Kidney (tissue), 14 donors: ENCODE data around the gene OR52N4. TPM values are rescaled to one million over a fixed set of nuclear protein-coding genes. Genes with fewer than 3 reads are reported as not detected.
"Not testable (repeated sequence)": the region's sequence is repeated elsewhere in the genome, so short reads cannot be mapped to it uniquely, and the experiment has no call there.

Experiments used
- DNase-seq, 5 donors: peaks; one replicate each; pipeline ENCODE4 v3.0.0-alpha.2; 2013 to 2020
- FAIRE-seq: peaks from 2 replicates; lab custom pipeline; 2012; peaks lifted over from hg19 to GRCh38; lab: Jason Lieb, UNC
- H3K27ac ChIP-seq, 2 donors: one replicate each; pipeline ENCODE4 v1.7.0; 2013; ENCODE audit warnings: low read depth in 2 of 2, low read length in 2 of 2, inconsistent platforms in 1 of 2
- H3K27me3 ChIP-seq: one replicate; pipeline ENCODE4 v1.7.1; 2013; ENCODE audit warnings: low read length, inconsistent platforms; ENCODE audit not compliant: control insufficient read depth, insufficient read depth
- H3K36me3 ChIP-seq, 3 donors: one replicate each; pipeline versions ENCODE4 v1.7.0 to v1.7.1; 2013; ENCODE audit warnings: low read length in 3 of 3, control low read depth in 1 of 3, inconsistent platforms in 1 of 3; ENCODE audit not compliant: insufficient read depth in 3 of 3, control insufficient read depth in 2 of 3
- H3K4me1 ChIP-seq, 3 donors: one replicate each; pipeline versions ENCODE4 v1.7.0 to v1.7.1; 2013; ENCODE audit warnings: low read length in 3 of 3, inconsistent platforms in 1 of 3, low read depth in 1 of 3; ENCODE audit not compliant: control insufficient read depth in 2 of 3, insufficient read depth in 2 of 3
- H3K4me3 ChIP-seq, 3 donors: one replicate each; pipeline versions ENCODE4 v1.7.0 to v1.8.1; 2013; ENCODE audit warnings: low read length in 3 of 3, control low read depth in 1 of 3, inconsistent platforms in 1 of 3
- H3K9ac ChIP-seq, 3 donors: one replicate each; pipeline versions ENCODE4 v1.7.0 to v1.7.1; 2013; ENCODE audit warnings: low read length in 3 of 3, control low read depth in 1 of 3, inconsistent platforms in 1 of 3
- H3K9me3 ChIP-seq, 3 donors: one replicate each; pipeline versions ENCODE4 v1.7.0 to v1.7.1; 2013; ENCODE audit warnings: low read length in 3 of 3, control low read depth in 1 of 3, inconsistent platforms in 1 of 3; ENCODE audit not compliant: control insufficient read depth in 2 of 3, insufficient read depth in 1 of 3
- intact Hi-C: fragments of 100-400 bp; cut with DNase I; formaldehyde crosslinking; loops from one replicate; pipeline ENCODE4 v1.11.1; 2022
- polyA plus RNA-seq: library from polyadenylated mRNA; stranded (reverse); fragments of 350-450 nt; fragmentation: Illumina TruSeq; extraction: RNeasy Lipid Tissue Mini Kit (QIAGEN cat#74804); gene quantifications from one replicate; pipeline ENCODE4 v1.2.3, GENCODE V29; 2014; ENCODE audit warnings: low read depth, low replicate concordance; ENCODE audit not compliant: insufficient read depth
- total RNA-seq: library from RNA; stranded (reverse); fragmentation: NEBNext Ultra II Directional; extraction: Animal tissue kit (Norgen Biotek cat#: 25700); gene quantifications from one replicate; pipeline ENCODE4 v1.2.1, GENCODE V29; 2021
- TF ChIP-seq, protein P1 (sequence below): IDR thresholded peaks from 3 replicates; pipeline ENCODE4 v1.5.1; 2012; ENCODE audit warnings: mild to moderate bottlenecking, moderate library complexity, borderline replicate concordance; ENCODE audit not compliant: insufficient read depth; ENCODE audit errors: extremely low read depth
- donor health status: control.
- donor health status: control.
- donor health status: control.
- donor health status: control.
- donor health status: control.
- donor health status: DM: yes; HTN: yes; CAD: no.
- donor health status: Normal renal cell carcinoma (clear cell type).

OR52N4 gene
- total and polyA plus RNA-seq, 2 donors from 2014 or later: 0.60 TPM; not detected in 1

GRCh38 chr11:5713695-5714094, 40.3 kb upstream of the OR52N4 start:
- peaks cover 0 to 6% (median 3%) of the 10 kb centered on the region in 3 donors for H3K36me3 ChIP-seq
- DNase-seq (no peak), FAIRE-seq (no peak)
- H3K4me1 ChIP-seq: no peaks in the 10 kb centered on the region
- no peaks in the 10 kb centered on the region for H3K9me3 ChIP-seq
- no peak overlapping the region for H3K9ac ChIP-seq
- H3K27ac ChIP-seq: no peak overlapping the region
- no peak overlapping the region for H3K4me3 ChIP-seq
- TF ChIP-seq, protein P1, sequence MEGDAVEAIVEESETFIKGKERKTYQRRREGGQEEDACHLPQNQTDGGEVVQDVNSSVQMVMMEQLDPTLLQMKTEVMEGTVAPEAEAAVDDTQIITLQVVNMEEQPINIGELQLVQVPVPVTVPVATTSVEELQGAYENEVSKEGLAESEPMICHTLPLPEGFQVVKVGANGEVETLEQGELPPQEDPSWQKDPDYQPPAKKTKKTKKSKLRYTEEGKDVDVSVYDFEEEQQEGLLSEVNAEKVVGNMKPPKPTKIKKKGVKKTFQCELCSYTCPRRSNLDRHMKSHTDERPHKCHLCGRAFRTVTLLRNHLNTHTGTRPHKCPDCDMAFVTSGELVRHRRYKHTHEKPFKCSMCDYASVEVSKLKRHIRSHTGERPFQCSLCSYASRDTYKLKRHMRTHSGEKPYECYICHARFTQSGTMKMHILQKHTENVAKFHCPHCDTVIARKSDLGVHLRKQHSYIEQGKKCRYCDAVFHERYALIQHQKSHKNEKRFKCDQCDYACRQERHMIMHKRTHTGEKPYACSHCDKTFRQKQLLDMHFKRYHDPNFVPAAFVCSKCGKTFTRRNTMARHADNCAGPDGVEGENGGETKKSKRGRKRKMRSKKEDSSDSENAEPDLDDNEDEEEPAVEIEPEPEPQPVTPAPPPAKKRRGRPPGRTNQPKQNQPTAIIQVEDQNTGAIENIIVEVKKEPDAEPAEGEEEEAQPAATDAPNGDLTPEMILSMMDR: no peak
- H3K27me3 ChIP-seq: no peaks in the 10 kb centered on the region
- intact Hi-C loops: no loop called here

GRCh38 chr11:5716518-5716917, 37.5 kb upstream of the OR52N4 start:
- H3K9me3 ChIP-seq, intact Hi-C loops, FAIRE-seq, H3K36me3 ChIP-seq, H3K27me3 ChIP-seq, H3K4me3 ChIP-seq, H3K9ac ChIP-seq, DNase-seq, H3K4me1 ChIP-seq, H3K27ac ChIP-seq: not testable (repeated sequence)

DNA sequence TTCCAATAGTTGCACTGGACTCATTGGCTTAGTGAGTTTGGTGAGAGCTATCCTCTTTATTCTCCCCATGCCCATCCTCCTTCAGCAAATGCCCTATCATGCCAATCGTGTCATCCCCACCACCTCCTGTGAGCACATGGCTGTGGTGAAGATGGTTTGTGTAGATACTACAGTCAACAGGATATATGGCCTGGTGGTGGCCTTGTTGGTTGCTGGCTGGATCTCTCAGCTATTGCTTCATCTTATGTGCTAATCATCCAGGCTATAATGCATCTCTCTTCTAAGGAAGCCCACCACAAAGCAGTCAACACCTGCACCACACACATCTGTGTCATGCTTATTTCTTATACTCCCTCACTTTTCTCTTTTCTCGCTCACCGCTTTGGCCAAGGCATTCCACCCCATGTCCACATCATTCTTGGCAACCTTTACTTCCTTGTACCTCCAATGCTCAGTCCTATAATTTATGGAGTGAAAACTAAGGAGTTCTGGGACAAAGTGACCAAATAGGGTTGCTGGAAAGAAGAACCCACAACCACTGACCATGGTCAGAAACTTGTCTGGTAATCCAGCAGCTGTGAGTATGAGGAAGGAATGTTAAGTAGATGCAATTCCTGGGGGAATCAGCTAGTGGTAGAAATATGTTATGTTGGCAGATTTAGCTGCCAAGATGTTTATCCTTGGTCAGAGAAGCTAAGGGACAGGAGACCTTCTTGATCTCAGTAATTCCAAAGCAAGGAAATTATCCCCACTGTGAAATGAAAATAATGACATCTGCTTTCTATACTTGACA, 34.1 kb upstream of the OR52N4 start:
- H3K9me3 ChIP-seq: no peaks in the 10 kb centered on the region
- no peaks in the 10 kb centered on the region for H3K27me3 ChIP-seq
- H3K36me3 ChIP-seq: no peaks in the 10 kb centered on the region
- FAIRE-seq (no peak), DNase-seq (no peak)
- H3K4me1 ChIP-seq: no peaks in the 10 kb centered on the region
- H3K9ac ChIP-seq: no peak overlapping the region
- no peak overlapping the region for H3K27ac ChIP-seq
- TF ChIP-seq, protein P1: no peak
- intact Hi-C loops: no loop called here
- H3K4me3 ChIP-seq: no peak overlapping the region

GRCh38 chr11:5722622-5723021, 31.4 kb upstream of the OR52N4 start:
- intact Hi-C loops: no loop called here
- Histone ChIP-seq H3K4me1 (no peaks in the 10 kb centered on the region), H3K27me3 (no peaks in the 10 kb centered on the region), H3K27ac (no peak overlapping the region), H3K36me3 (no peaks in the 10 kb centered on the region), H3K4me3 (no peak overlapping the region), H3K9me3 (no peaks in the 10 kb centered on the region), H3K9ac (no peak overlapping the region)
- TF ChIP-seq, protein P1: no peak
- DNase-seq (no peak), FAIRE-seq (no peak)
